WTC11 (cell line): ENCODE measurements around the gene MPZL3. TPM values are rescaled to one million over a fixed set of nuclear protein-coding genes. Genes with fewer than 3 reads are reported as not detected.

Experiments used
- ATAC-seq: fragments of 200-7000 bp; cut with Tn5 transposase; 2 replicates; pipeline ENCODE4 v1.10.0; 2021; ENCODE audit warnings: mild to moderate bottlenecking, moderate library complexity
- CTCF ChIA-PET: fragments of 300-600 bp; sonication (Branson Sonifier 250); formaldehyde crosslinking; loops from one replicate; lab custom pipeline; 2021; ENCODE audit warnings: antibody characterized with exemption; lab: Charles Lee
- POLR2A ChIA-PET: fragments of 350-600 bp; sonication (Branson Sonifier 250); formaldehyde crosslinking; loops from one replicate; lab custom pipeline; 2021; ENCODE audit warnings: antibody characterized with exemption; lab: Charles Lee
- DNase-seq: peaks from one replicate; pipeline ENCODE4 v3.0.0; 2021; ENCODE audit warnings: low spot score
- H3K27ac Mint-ChIP-seq: 2 replicates; pipeline ENCODE4 v1.8.0; 2021; ENCODE audit warnings: mixed read lengths
- H3K27me3 Mint-ChIP-seq: 2 replicates; pipeline ENCODE4 v1.8.0; 2021; ENCODE audit warnings: low read depth, mild to moderate bottlenecking, moderate library complexity, mixed read lengths
- H3K36me3 Mint-ChIP-seq: 2 replicates; pipeline ENCODE4 v1.8.0; 2021; ENCODE audit warnings: mixed read lengths
- H3K4me1 Mint-ChIP-seq: 2 replicates; pipeline ENCODE4 v1.8.0; 2022; ENCODE audit warnings: mixed read lengths
- H3K4me3 Mint-ChIP-seq: 2 replicates; pipeline ENCODE4 v1.8.0; 2021; ENCODE audit warnings: mild to moderate bottlenecking, moderate library complexity, mixed read lengths
- H3K9me3 Mint-ChIP-seq: 2 replicates; pipeline ENCODE4 v1.8.0; 2021; ENCODE audit warnings: mixed read lengths
- ATF1 ChIP-seq: sonication (generic); formaldehyde crosslinking; IDR thresholded peaks from 2 replicates; pipeline ENCODE4 v1.8.1; 2023; ENCODE audit warnings: mild to moderate bottlenecking, moderate library complexity, missing genetic modification reagents
- FOXP1 ChIP-seq: sonication (generic); formaldehyde crosslinking; IDR thresholded peaks from 2 replicates; pipeline ENCODE4 v1.8.0; 2022; ENCODE audit warnings: missing genetic modification reagents, mild to moderate bottlenecking, moderate library complexity, borderline replicate concordance
- HMGA2 ChIP-seq: fragments of 250-450 bp; sonication (Bioruptor Pico); IDR thresholded peaks from 2 replicates; pipeline ENCODE4 v1.4.0; 2021; ENCODE audit warnings: mild to moderate bottlenecking, moderate library complexity
- JUN ChIP-seq: sonication (generic); formaldehyde crosslinking; IDR thresholded peaks from 2 replicates; pipeline ENCODE4 v1.8.0; 2023; ENCODE audit warnings: mild to moderate bottlenecking, missing genetic modification reagents
- KAT7 ChIP-seq: sonication (generic); formaldehyde crosslinking; IDR thresholded peaks from 2 replicates; pipeline ENCODE4 v1.8.1; 2023; ENCODE audit warnings: missing genetic modification reagents, mild to moderate bottlenecking, borderline replicate concordance
- NFYB ChIP-seq: sonication (generic); formaldehyde crosslinking; conservative IDR thresholded peaks from 2 replicates; pipeline ENCODE4 v1.8.0; 2022; ENCODE audit warnings: low read depth, missing genetic modification reagents
- RELA ChIP-seq: sonication (generic); formaldehyde crosslinking; IDR thresholded peaks from 2 replicates; pipeline ENCODE4 v1.8.1; 2022; ENCODE audit warnings: missing genetic modification reagents, mild to moderate bottlenecking, borderline replicate concordance
- SMAD4 ChIP-seq: sonication (generic); formaldehyde crosslinking; IDR thresholded peaks from 2 replicates; pipeline ENCODE4 v1.8.0; 2022; ENCODE audit warnings: mild to moderate bottlenecking, missing genetic modification reagents
- SOX15 ChIP-seq: fragments of 250-450 bp; sonication (Bioruptor Pico); IDR thresholded peaks from 2 replicates; pipeline ENCODE4 v1.9.0; 2021; ENCODE audit warnings: mild to moderate bottlenecking
- SP1 ChIP-seq: sonication (generic); formaldehyde crosslinking; conservative IDR thresholded peaks from 2 replicates; pipeline ENCODE4 v1.8.1; 2022; ENCODE audit warnings: missing genetic modification reagents
- TEAD1 ChIP-seq: sonication (generic); formaldehyde crosslinking; IDR thresholded peaks from 2 replicates; pipeline ENCODE4 v1.8.0; 2022; ENCODE audit warnings: mild to moderate bottlenecking, missing genetic modification reagents
- ZNF138 ChIP-seq: sonication (generic); formaldehyde crosslinking; conservative IDR thresholded peaks from 2 replicates; pipeline ENCODE4 v1.8.1; 2022; ENCODE audit warnings: mild to moderate bottlenecking, moderate library complexity, missing genetic modification reagents
- ZNF232 ChIP-seq: sonication (generic); formaldehyde crosslinking; IDR thresholded peaks from 2 replicates; pipeline ENCODE4 v1.8.0; 2022; ENCODE audit warnings: mild to moderate bottlenecking, missing genetic modification reagents
- ZNF423 ChIP-seq: fragments of 250-450 bp; sonication (Bioruptor Pico); IDR thresholded peaks from 2 replicates; pipeline ENCODE4 v2.1.2; 2022; ENCODE audit warnings: mild to moderate bottlenecking, moderate library complexity
- ZNF671 ChIP-seq: fragments of 250-450 bp; sonication (Bioruptor Pico); IDR thresholded peaks from 2 replicates; pipeline ENCODE4 v1.8.0; 2021; ENCODE audit warnings: mild to moderate bottlenecking
- total RNA-seq: library from RNA; stranded (reverse); gene quantifications from 3 replicates; pipeline ENCODE4 v1.2.3, GENCODE V29; 2021
- TF ChIP-seq, protein P1 (sequence below): fragments of 250-450 bp; sonication (Bioruptor Pico); IDR thresholded peaks from 2 replicates; pipeline ENCODE4 v1.8.0; 2021; ENCODE audit warnings: mild to moderate bottlenecking
- TF ChIP-seq, protein P2 (sequence below): sonication (generic); formaldehyde crosslinking; IDR thresholded peaks from 2 replicates; pipeline ENCODE4 v1.8.1; 2023; ENCODE audit warnings: mild to moderate bottlenecking, missing genetic modification reagents, borderline replicate concordance
- TF ChIP-seq, protein P3 (sequence below): sonication (generic); formaldehyde crosslinking; IDR thresholded peaks from 2 replicates; pipeline ENCODE4 v1.8.0; 2023; ENCODE audit warnings: mild to moderate bottlenecking, missing genetic modification reagents
- TF ChIP-seq, protein P4 (sequence below): sonication (generic); formaldehyde crosslinking; conservative IDR thresholded peaks from 2 replicates; pipeline ENCODE4 v1.8.1; 2022; ENCODE audit warnings: mild to moderate bottlenecking, missing genetic modification reagents
- TF ChIP-seq, protein P5 (sequence below): sonication (generic); formaldehyde crosslinking; IDR thresholded peaks from 2 replicates; pipeline ENCODE4 v1.8.0; 2022; ENCODE audit warnings: mild to moderate bottlenecking, missing genetic modification reagents
- TF ChIP-seq, protein P6 (sequence below): sonication (generic); formaldehyde crosslinking; IDR thresholded peaks from 2 replicates; pipeline ENCODE4 v1.8.1; 2022; ENCODE audit warnings: low read depth, mild to moderate bottlenecking, moderate library complexity, missing genetic modification reagents, borderline replicate concordance
- TF ChIP-seq, protein P7 (sequence below): sonication (generic); formaldehyde crosslinking; IDR thresholded peaks from 2 replicates; pipeline ENCODE4 v1.8.0; 2022; ENCODE audit warnings: mild to moderate bottlenecking, missing genetic modification reagents
- TF ChIP-seq, protein P8 (sequence below): sonication (generic); formaldehyde crosslinking; IDR thresholded peaks from 2 replicates; pipeline ENCODE4 v1.8.1; 2022; ENCODE audit warnings: low read depth, missing genetic modification reagents, borderline replicate concordance

Gene MPZL3
- total RNA-seq, 1 experiment from 2014 or later = 2.1 TPM

DNA sequence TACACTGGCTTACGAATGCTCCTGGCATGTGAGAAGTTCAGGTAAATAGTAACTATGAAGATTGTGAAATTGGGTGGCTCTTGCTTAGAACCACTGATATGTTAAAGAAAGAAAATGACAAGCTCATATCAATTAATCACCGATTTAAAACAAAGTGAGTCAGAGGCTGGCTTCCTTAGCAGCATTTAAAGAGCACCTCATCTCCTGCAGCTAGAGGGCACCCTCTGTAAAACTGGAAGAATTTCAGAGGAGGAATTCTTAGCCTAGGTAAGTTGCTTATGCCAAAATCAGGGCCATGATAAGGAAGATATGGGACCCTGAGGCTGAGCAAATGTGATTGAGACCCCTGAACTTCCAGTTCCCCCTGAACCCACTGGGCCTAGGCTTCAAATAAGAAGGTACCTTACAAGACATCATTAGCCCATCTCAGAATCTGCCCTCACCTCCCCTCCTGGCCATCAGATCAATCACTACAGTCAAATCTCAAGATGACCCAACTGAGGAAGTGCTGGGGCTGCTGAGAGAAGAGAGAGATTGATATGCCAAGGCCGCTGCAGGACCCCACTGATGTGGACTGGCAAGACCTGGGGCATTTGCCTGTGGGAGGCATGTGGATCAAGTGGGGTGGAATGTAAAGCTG, 43.8 kb upstream of the MPZL3 start:
- POLR2A ChIA-PET = no interaction called here
- DNase-seq = no peak
- Mint-ChIP-seq H3K9me3 (no peaks in the 10 kb centered on the region), H3K36me3 (no peaks in the 10 kb centered on the region), H3K4me3 (no peak overlapping the region), H3K27me3 (peaks cover 16% of the 10 kb centered on the region), H3K4me1 (peaks cover 7% of the 10 kb centered on the region; the same call in 1 of the 2 replicates), H3K27ac (no peak overlapping the region)
- CTCF ChIA-PET = interaction anchor here (0.6 to 2.1 kb wide), 47 partner anchors 9 to 349 kb away, joined by 3 to 41 read pairs (median 4); partner anchors contain the start of genes CD3E, MPZL2, MPZL3 and SCN4B
- TF ChIP-seq SOX15 (no peak), ZNF138 (CRISPR knock-in tag) (no peak), ATF1 (CRISPR knock-in tag) (no peak), SMAD4 (CRISPR knock-in tag) (no peak), ZNF671 (CRISPR knock-in tag) (no peak), NFYB (CRISPR knock-in tag) (no peak), RELA (CRISPR knock-in tag) (no peak)
- TF ChIP-seq, protein P1, sequence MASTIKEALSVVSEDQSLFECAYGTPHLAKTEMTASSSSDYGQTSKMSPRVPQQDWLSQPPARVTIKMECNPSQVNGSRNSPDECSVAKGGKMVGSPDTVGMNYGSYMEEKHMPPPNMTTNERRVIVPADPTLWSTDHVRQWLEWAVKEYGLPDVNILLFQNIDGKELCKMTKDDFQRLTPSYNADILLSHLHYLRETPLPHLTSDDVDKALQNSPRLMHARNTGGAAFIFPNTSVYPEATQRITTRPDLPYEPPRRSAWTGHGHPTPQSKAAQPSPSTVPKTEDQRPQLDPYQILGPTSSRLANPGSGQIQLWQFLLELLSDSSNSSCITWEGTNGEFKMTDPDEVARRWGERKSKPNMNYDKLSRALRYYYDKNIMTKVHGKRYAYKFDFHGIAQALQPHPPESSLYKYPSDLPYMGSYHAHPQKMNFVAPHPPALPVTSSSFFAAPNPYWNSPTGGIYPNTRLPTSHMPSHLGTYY (CRISPR knock-in tag) = no peak
- ATAC-seq = peak; percentile 73

DNA sequence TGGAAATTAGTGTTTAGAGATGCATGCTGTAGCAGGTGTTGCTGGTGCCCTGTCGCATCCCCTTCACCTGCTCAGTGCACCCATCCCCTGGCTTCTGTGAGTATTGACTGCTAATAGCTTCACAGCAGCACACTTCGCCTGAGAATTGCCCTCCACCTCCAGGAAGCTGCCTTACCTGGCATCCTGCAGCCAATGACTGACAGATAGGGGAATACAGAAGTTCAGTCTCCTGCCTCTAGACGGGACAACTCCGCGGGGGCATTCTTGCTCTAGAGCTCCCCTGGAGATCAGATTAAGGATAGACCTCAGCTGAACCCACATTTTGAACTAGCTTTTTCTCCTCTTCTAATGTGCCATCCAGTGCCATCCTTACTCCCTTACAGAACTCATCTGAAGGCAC, 43.0 kb upstream of the MPZL3 start:
- Mint-ChIP-seq H3K4me1 (peaks cover 7% of the 10 kb centered on the region; the same call in 1 of the 2 replicates), H3K4me3 (no peak overlapping the region), H3K9me3 (no peaks in the 10 kb centered on the region), H3K27ac (no peak overlapping the region), H3K36me3 (no peaks in the 10 kb centered on the region), H3K27me3 (peaks cover 22% of the 10 kb centered on the region)
- POLR2A ChIA-PET = no interaction called here
- CTCF ChIA-PET = interaction anchor here (0.6 to 2.1 kb wide), 46 partner anchors 8 to 1157 kb away, joined by 3 to 41 read pairs (median 4); partner anchors contain the start of genes CD3E, MPZL2, MPZL3 and SCN4B
- DNase-seq (no peak), ATAC-seq (peak; percentile 63)
- no peak for TF ChIP-seq ZNF232
- TF ChIP-seq SP1 (CRISPR knock-in tag) = no peak
- TF ChIP-seq TEAD1 (CRISPR knock-in tag) = no peak
- TF ChIP-seq, protein P2, sequence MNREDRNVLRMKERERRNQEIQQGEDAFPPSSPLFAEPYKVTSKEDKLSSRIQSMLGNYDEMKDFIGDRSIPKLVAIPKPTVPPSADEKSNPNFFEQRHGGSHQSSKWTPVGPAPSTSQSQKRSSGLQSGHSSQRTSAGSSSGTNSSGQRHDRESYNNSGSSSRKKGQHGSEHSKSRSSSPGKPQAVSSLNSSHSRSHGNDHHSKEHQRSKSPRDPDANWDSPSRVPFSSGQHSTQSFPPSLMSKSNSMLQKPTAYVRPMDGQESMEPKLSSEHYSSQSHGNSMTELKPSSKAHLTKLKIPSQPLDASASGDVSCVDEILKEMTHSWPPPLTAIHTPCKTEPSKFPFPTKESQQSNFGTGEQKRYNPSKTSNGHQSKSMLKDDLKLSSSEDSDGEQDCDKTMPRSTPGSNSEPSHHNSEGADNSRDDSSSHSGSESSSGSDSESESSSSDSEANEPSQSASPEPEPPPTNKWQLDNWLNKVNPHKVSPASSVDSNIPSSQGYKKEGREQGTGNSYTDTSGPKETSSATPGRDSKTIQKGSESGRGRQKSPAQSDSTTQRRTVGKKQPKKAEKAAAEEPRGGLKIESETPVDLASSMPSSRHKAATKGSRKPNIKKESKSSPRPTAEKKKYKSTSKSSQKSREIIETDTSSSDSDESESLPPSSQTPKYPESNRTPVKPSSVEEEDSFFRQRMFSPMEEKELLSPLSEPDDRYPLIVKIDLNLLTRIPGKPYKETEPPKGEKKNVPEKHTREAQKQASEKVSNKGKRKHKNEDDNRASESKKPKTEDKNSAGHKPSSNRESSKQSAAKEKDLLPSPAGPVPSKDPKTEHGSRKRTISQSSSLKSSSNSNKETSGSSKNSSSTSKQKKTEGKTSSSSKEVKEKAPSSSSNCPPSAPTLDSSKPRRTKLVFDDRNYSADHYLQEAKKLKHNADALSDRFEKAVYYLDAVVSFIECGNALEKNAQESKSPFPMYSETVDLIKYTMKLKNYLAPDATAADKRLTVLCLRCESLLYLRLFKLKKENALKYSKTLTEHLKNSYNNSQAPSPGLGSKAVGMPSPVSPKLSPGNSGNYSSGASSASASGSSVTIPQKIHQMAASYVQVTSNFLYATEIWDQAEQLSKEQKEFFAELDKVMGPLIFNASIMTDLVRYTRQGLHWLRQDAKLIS (CRISPR knock-in tag) = no peak
- TF ChIP-seq, protein P3, sequence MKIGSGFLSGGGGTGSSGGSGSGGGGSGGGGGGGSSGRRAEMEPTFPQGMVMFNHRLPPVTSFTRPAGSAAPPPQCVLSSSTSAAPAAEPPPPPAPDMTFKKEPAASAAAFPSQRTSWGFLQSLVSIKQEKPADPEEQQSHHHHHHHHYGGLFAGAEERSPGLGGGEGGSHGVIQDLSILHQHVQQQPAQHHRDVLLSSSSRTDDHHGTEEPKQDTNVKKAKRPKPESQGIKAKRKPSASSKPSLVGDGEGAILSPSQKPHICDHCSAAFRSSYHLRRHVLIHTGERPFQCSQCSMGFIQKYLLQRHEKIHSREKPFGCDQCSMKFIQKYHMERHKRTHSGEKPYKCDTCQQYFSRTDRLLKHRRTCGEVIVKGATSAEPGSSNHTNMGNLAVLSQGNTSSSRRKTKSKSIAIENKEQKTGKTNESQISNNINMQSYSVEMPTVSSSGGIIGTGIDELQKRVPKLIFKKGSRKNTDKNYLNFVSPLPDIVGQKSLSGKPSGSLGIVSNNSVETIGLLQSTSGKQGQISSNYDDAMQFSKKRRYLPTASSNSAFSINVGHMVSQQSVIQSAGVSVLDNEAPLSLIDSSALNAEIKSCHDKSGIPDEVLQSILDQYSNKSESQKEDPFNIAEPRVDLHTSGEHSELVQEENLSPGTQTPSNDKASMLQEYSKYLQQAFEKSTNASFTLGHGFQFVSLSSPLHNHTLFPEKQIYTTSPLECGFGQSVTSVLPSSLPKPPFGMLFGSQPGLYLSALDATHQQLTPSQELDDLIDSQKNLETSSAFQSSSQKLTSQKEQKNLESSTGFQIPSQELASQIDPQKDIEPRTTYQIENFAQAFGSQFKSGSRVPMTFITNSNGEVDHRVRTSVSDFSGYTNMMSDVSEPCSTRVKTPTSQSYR (CRISPR knock-in tag) = no peak
- TF ChIP-seq, protein P4, sequence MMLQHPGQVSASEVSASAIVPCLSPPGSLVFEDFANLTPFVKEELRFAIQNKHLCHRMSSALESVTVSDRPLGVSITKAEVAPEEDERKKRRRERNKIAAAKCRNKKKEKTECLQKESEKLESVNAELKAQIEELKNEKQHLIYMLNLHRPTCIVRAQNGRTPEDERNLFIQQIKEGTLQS (CRISPR knock-in tag) = no peak
- TF ChIP-seq KAT7 (CRISPR knock-in tag) = no peak
- TF ChIP-seq, protein P5, sequence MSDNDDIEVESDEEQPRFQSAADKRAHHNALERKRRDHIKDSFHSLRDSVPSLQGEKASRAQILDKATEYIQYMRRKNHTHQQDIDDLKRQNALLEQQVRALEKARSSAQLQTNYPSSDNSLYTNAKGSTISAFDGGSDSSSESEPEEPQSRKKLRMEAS (CRISPR knock-in tag) = no peak
- no peak for TF ChIP-seq ZNF138 (CRISPR knock-in tag)
- TF ChIP-seq, protein P6, sequence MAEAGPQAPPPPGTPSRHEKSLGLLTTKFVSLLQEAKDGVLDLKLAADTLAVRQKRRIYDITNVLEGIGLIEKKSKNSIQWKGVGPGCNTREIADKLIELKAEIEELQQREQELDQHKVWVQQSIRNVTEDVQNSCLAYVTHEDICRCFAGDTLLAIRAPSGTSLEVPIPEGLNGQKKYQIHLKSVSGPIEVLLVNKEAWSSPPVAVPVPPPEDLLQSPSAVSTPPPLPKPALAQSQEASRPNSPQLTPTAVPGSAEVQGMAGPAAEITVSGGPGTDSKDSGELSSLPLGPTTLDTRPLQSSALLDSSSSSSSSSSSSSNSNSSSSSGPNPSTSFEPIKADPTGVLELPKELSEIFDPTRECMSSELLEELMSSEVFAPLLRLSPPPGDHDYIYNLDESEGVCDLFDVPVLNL (CRISPR knock-in tag) = no peak
- TF ChIP-seq, protein P7, sequence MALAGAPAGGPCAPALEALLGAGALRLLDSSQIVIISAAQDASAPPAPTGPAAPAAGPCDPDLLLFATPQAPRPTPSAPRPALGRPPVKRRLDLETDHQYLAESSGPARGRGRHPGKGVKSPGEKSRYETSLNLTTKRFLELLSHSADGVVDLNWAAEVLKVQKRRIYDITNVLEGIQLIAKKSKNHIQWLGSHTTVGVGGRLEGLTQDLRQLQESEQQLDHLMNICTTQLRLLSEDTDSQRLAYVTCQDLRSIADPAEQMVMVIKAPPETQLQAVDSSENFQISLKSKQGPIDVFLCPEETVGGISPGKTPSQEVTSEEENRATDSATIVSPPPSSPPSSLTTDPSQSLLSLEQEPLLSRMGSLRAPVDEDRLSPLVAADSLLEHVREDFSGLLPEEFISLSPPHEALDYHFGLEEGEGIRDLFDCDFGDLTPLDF (CRISPR knock-in tag) = no peak
- TF ChIP-seq, protein P8, sequence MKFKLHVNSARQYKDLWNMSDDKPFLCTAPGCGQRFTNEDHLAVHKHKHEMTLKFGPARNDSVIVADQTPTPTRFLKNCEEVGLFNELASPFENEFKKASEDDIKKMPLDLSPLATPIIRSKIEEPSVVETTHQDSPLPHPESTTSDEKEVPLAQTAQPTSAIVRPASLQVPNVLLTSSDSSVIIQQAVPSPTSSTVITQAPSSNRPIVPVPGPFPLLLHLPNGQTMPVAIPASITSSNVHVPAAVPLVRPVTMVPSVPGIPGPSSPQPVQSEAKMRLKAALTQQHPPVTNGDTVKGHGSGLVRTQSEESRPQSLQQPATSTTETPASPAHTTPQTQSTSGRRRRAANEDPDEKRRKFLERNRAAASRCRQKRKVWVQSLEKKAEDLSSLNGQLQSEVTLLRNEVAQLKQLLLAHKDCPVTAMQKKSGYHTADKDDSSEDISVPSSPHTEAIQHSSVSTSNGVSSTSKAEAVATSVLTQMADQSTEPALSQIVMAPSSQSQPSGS (CRISPR knock-in tag) = no peak
- TF ChIP-seq FOXP1 (CRISPR knock-in tag) = no peak
- no peak for TF ChIP-seq ZNF423 (CRISPR knock-in tag)
- no peak for TF ChIP-seq HMGA2
- TF ChIP-seq JUN (CRISPR knock-in tag) = no peak
